CD4-positive, alpha-beta T cell treated with Interleukin-10 for 1 hour (primary cell): ENCODE data around the gene MOSMO.
"Not testable (repeated sequence)": the region's sequence is repeated elsewhere in the genome, so short reads cannot be mapped to it uniquely, and the experiment has no call there.

Experiments
- DNase-seq: peaks from one replicate; pipeline ENCODE4 v3.0.0-alpha.2; 2020

MOSMO gene

DNA sequence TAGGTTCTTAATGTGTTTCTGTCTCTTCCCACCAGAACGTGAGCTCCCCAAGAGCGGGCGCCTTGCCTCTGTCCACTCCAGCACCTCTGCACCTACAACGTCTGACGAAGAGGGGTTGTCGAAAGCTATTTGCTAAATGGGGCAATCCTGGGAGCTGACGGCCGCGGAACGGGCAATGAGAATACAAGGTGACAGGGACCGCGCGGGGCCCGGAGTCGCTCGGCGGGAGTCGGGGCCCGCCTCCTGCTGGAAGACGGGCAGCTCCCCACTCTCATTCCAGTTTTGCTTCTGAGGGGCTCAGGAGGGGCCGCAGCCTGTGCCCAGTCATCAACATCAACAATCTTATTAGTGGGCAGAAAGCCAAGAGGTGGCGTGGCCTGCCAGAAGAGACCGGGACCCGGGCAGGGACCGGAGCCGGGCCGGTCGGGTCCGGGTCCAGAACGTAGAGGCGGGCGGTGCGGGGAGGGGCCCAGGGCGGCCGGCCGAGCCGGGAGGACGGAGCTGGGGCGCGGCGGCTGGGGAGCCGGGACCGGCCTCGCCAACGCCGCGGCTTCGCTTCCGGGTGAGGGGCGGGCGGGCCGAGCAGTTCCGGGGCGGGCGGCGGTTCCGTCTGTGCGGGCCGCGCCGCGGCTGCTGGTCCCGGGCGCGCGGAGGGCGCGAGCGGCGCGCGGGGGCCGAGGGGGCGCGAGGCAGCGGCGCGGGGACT, at the start of gene MOSMO:
Gene MOSMO (plus strand): TSS at position 603 of the 706 bp plus-strand sequence. CDS start 191 bp downstream, outside the sequence.
- DNase-seq, result peak; percentile 68

DNA sequence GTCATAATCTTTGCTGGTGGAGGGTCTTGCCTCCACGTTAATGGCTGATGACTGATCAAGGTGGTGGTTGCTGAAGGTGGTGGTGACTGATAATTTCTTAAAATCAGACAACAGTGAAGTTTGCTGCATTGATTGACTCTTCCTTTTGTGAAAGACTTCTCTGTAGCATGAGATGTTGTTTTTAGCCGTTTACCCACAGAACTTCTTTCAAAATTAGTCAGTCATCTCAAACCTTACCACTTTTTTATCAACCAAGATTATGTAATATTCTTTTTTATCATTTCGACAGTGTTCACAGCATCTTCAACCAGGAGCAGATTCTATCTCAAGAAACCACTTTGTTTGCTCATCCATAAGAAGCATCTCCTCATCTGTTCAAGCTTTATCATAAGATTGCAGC, 48.9 kb upstream of the MOSMO start:
- DNase-seq, result no peak

DNA sequence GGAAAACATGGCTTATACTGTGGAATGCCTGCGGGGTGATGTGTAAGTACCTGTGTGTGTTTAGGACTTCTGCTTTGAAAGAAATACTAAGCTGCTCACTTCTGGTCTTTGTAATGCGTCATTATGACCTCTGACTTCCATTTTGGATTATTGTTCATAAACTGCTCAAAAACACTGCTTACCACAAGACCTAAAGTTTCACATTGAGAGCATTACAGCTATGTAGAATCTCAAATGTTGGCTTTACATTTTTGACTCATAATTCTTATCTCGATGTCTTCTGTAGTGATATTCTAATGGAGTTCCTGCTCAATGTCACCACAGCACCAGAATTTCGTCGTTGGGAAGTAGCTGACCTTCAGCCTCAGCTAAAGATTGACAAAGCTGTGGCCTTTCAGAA, 45.4 kb upstream of the MOSMO start:
- no peak for DNase-seq

DNA sequence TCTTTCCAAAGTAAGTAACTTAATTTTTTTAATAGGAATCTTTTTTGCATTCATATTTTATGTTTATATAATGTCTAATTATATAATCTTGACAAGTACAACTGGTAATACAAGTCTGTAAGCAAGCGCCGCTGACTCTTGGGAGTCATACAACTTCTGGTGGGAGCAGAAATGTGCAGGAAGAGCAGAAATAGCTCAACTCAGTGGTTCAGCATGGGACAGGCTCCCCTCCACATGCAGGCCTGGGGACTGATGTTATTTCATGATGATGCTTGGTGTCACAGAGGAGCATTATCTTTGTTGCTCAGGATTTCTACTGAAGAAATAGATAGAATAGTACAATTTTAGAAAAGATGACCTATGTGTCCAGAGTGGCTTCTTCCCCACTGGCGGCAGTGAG, 44.0 kb upstream of the MOSMO start:
- DNase-seq, result no peak

DNA sequence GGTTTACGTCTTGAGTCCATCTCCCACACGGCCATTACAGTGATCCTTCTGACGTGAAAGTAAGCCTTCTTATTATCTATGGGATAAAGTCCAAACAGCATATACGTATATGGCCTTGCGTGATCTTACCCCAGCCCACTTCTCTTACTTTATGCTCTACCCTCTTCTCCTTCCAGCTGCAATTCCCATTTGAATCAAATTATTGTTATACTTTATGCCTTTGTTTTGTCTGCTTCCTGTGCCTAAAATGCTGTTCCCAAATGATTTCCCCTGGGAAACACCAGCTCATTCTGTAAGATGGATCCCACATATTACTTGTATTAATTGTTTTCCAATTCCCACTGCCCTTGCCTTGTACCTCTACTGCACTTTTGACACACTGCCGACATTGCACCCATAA, 43.6 kb upstream of the MOSMO start:
- no peak for DNase-seq

DNA sequence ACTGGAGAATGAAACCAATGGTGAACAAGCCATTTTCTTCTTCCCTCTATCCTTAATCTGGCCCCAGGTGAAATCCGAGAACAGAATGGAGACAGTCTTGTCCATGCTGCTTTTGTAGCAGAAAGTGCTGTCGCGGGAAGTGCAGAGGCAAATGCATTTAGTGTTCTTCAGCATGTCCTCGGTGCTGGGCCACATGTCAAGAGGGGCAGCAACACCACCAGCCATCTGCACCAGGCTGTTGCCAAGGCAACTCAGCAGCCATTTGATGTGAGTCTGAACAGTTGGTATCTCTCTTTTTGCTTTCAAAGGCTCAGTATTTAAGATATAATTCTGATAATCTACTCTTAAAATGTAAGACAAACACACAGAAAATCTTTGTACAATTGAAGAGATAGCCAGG, 36.1 kb upstream of the MOSMO start:
- DNase-seq, result no peak

DNA sequence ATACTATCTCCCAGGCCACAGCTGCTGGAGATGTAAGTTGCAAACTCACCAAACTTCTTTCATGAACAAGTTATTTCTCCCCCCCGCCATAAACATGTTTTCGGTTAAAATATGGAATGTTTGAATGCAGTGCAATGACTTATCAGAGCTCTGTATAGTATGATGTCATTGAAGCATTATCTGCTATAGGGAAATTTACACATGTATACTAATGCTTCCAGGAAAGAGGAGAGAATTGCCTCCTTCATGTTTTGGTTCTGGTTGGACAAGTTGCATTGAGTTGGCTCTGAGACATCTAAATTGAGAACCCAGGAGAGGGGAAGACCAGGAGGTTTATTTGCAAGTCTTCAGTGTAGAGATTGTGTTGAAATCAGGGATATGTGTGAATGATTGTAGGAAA, 34.0 kb upstream of the MOSMO start:
- DNase-seq, result no peak

DNA sequence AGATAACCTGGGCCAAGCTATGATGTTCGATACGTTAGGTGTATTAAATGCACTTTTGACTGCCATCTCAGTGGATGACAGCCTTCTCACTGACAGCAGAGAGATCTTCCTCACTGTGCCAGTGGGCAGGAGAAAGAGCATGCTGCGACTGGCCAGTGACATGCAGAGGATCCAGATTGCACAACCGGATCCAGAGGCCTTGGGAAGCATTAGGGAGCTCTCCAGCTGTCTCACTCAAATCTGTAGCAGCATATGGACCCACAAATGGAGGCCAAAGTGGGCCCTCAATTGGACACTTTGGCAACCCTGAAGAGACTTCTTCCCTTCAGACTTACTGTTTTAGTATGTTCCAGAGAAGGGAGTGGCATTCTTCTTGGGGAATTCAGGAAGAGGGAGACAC, 27.9 kb upstream of the MOSMO start:
- DNase-seq, result no peak

DNA sequence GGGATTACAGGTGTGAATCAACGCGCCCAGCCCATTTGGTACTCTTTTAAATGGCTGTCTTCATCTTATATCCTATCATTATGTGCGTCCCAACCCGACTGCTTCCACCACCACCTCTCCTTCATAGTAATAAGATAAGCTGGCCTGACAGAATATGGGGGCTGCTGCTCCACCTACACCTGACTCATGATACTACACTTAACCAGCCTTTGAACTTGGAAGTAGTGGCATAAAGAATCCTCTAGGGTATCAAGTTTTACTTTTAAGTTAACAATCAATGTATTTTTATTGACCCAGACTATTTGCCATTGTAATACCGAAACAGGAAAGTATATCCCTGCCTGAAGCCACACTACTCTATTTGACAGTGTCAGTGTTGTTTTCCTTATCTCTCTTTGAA, 25.8 kb upstream of the MOSMO start:
- DNase-seq, result no peak

DNA sequence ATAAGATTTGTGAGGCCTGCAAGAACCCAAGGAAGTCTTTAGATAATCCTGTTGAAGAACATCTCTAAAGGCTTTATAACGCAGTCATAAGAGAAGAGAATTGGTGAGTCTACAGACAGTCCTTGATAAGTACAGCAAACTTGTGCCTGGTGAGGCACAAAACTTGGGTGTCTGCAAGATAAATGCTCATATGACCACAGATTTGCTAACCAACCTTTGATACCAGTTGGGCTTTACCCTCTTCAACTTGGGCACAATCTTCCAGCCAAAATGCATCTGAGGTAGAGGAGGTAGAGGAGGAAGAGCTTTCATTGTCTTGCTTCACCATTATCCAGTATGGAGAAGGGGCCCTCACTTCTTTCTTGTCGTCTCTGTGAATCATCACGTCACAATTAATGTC, 23.8 kb upstream of the MOSMO start:
- DNase-seq, result no peak

DNA sequence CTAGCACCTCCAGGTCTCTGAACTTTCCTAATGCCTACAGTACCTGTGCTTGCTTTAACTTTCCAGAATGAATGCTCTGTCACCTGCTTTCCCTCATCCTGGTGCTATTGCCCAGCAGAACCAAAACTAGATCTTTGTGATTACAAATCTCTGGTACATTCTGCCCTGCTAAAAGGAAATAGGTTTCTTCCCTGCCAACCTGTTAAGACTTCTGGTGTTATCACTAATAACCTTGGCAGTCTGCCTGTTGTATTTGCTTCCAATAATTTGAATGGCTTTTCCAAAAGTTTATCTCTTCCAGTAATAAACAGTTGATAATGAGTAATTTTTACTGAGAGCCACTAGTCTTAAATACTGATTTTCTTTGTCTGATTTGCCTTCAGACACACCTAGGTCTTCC, 22.4 kb upstream of the MOSMO start:
- DNase-seq, result no peak

DNA sequence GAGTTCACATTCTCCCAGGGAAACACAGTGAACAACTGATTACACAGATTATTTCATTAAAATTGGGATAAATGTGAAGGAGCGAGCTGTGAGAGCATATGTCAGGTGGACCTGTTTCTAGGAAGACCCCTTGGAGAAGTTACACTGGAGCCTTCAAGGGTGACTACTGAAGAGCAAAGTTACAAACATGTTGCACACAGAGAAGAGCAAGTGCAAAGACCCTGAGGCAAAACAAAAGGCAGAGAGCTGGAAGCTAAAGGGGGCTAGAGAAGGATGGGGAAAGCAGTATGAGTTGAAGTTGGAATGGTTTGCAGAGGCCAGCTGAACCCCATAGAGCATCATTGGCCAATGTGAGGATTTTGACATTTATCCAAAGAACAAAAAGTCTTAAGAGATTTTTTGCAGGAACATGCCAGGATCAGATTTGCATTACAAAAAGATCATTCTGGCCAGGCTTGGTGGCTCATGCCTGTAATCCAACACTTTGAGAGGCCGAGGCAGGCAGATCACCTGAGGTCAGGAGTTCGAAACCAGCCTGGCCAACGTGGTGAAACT, 21.1 kb upstream of the MOSMO start:
- DNase-seq, result no peak

DNA sequence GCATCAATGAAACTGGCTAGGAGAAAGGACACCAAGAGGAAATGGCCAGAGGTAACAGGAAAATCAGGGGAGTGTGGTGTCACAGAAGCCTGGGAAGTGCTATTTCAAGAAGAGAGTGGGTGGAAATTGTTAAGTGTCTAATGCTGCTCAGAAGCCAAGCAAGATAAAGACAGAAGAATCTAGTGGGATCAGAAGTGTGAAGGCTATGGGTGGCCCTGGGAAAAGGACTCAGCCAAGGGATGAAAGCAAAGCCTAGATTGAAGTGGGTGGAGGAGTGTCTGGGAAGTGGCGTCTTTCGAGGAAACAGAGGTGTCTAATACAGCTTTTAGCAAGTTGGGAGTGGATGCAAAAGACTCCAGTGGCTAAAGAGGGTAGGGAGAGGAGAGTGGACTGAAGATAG, 20.4 kb upstream of the MOSMO start:
- no peak for DNase-seq

DNA sequence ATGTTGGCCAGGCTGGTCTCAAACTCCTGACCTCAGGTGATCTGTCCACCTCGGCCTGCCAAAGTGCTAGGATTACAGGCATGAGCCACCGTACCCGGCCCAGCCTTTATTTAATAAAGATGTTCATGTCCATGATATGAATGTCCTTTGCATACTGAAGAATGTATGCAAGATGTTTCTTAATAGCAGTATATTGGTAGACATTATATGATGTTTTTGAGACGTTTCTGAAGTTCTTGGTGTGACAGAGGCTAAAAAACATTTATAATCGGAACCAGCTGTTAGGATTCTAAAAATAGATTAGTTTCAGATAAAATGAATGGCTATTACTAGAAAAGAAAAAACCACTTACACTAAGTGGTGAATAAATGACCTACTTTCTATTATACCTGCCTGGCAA, 18.8 kb upstream of the MOSMO start:
- DNase-seq, result no peak

DNA sequence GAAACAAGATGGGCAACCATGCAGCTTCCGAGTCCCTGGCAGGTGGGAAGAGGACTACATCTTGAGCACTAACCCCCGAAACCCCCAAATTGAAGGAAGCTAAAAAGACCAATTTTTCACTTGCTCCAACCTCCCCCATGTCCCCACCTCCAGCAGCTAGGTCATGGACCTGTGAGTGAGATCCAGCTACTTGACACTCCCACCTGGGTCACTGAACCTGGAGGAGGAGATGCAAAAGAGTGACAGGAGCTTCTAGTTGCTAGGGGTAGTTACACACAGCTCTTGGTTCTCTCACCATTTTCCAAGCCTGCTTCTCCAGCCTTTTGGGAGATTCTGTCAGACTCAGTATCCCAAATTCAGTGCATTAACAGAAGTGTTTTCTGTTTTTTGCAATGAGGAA, 18.2 kb upstream of the MOSMO start:
- no peak for DNase-seq

DNA sequence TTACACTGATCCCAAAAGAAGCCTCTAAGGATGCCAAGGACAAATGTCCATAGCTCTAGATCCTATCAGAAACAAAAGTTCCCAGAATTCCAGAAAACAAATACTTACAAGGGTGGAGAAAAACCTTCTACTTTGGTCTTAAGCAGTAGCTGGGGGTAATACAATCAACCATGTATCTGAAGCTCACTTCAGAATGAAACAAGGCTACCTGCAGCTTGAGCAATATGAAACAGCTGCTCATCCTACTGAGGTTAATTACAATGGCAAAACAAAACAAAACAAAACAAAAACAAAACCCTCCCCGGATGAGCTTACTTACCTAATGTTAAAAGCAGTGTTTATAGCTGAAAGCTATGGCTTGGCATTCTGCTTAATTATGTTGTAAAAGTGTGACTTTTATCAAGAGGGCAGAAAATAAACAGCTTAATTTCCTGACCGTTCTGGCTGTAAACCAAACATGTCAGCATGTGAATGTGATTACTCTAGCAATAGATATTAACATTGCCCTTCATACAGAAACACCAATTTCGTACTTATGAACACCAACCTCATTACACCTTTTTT, 17.4 kb upstream of the MOSMO start:
- no peak for DNase-seq

DNA sequence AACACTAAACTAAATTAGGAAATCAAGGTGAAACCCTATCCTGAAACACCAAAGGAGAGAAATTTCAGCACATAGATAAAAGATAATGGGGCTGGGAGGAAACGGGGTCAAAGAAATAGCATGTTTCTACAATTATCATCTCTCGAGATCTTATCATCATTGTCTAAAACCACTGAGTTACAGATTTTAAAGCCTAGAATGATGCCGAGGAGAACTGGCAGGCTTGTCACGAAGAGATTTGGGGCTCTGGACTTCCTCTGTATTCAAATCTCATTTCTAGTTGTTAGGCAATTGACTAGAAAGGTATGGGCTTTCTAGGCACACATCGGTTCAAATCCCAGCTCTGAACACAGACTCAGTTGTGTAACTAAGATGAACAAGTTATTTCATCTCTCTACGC, 16.3 kb upstream of the MOSMO start:
- no peak for DNase-seq

DNA sequence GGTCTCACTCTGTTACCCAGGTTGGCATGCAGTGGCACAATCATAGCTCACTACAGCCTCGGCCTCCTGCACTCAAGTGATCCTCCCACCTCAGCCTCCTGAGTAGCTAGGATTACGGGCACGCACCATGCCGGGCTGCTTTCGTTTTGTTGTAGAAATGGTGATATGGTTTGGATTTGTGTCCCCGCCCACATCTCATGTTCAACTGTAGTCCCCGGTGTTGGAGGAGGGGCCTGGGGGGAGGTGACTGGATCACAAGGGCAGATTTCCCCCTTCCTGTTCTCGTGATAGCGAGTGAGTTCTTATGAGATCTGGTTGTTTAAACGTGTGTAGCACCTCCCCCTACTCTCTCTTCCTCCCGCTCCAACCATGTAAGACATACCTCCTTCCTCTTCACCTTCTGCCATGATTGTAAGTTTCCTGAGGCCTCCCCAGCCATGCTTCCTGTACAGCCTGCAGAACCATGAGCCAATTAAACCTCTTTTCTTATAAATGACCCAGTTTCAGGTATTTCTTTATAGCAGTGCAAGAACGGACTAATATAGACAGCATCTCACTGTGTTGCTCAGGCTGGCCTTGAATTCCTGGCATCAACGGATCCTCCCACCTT, 12.9 kb upstream of the MOSMO start:
- no peak for DNase-seq

DNA sequence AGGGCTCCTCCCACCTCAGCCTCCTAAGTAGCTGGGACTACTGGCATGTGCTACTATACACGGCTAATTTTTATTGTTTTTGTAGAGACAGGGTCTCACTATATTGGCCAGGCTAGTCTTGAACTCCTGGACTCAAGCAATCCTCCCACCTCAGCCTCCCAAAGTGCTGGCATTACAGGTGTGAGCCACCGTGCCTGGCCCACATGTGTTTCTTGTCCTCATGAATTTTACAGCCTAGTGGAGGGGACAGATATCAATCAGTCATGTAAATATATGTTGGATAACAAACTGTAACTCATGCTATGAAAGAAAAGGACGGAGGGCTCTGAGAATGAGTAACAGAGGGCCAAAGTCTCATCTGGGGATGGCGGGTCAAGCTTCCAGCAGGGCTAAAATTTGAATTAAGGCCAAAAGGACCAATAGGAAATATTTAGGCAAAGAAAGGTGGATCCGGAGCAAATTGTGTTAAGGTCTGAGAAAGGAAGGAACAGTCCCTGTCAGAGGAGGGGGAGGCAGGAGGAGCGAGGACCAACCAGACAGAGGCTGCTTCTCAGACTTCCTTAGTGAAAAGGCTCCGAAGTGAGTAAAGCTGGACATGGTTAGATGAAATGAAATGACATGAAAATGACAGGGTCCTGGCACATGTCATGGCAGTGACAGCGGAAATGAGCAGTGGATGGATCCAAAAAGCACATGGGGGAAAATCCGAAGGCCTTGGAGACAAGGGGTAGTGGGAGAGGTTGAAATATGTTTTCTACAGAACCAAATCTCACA, 10.8 kb upstream of the MOSMO start:
- DNase-seq, result no peak

DNA sequence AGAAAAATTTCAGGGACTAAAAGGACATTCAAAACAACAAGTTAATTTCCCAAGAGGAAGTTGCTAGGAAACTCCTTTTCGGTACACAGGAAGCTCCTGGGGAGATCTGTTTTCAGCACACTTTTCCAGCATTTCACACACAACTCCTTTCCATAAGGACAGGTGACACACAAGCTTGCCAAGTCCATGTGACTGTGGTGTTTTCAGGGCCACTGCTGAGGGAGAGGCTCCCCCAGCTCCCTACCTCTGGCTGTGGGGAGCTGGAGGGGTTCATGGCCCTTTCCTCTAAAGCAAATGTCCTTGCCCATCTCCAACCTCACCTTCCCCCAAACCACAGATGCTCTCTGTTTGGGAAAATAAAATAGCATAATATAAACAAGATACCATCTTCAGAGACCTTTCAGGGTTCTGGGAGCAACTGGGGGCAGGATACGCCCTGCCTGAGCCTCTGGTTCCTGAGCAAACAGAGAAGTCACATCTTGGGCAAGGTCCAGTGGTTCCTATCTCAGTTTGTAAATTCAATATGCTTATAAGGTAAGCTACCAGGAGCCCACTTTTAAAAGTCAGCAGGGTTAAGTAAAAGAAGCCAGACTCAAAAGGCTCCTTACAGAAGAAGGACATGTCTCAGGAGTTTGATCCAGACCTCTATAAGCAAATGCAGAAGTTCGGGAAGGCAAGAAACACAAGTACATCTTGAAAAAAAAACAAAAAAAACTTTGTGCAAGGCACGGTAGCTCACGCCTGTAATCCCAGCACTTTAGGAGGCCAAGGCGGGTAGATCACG, 10.0 kb upstream of the MOSMO start:
- no peak for DNase-seq

DNA sequence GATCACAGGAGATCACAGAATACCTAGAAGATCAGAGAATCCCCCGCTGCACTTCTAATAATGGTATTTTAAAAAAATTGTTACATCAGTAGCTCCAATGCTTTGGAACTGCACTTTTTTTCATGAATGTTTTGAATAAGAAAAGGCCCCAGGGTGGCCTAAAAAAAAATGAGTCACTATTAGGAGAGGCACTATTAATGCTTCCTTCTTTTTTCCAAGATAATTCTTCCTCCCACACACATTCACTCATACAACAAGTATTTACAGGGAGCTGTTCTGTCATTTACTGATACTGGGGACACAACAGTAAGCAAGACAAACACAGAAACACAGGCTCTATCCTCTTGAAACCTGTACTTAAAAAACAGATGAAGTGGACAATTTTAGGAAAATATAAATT, 6.3 kb upstream of the MOSMO start:
- no peak for DNase-seq

DNA sequence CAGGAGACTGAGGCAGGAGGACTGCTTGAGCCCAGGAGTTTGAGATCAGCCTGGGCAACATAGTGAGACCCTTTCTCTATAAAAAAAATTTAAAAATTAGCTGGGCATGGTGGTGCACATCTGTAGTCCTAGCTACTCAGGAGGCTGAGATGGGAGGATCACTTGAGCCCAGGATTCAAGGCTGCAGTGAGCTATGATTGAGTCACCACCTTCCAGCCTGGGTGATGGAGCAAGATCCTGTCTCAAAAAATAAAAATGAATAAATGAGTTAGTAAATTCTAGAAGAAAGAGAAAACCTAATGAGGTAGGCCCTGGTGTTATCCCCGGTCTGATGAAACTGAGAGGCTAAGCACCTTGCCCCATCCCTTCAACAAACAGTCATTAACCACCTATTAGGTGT, 5.9 kb upstream of the MOSMO start:
- DNase-seq, result not testable (repeated sequence)

DNA sequence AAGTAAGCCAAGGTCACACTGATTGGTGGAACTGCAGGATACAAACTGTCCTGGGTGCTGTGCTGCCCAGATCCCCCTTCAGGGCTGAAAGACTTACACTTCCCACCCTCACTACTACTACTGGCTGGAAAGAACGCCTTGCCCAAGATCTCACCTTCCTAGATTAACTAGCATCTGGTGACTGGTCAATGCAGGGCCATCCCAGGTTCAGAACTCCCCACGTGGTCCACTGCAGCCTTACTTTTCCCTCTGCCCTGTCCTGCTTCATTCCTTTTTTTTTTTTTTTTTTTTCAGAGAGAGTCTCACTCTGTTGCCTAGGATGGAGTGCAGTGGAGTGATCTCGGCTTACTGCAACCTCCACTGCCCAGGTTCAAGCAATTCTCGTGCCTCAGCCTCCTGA, 4.7 kb upstream of the MOSMO start:
- DNase-seq, result no peak
